IMR-90 (cell line): Measurements from ENCODE around the gene CLPSL2. TPM values are rescaled to one million over a fixed set of nuclear protein-coding genes. Genes with fewer than 3 reads are reported as not detected.

Experiments
- ATAC-seq: fragments of 200-7000 bp; cut with Tn5 transposase; 2 replicates; pipeline ENCODE4 v1.9.1; 2020; ENCODE audit warnings: low read depth, mild to moderate bottlenecking, moderate library complexity
- BruUV-seq: library from RNA; stranded (reverse); fragments of 400-500 nt; replicated peaks from 2 replicates; lab custom pipeline; 2021; lab: Mats Ljungman, UMichigan
- CTCF ChIA-PET: fragments of 300-600 bp; formaldehyde crosslinking; extraction: SDS; loops from one replicate; lab custom pipeline; 2021; ENCODE audit warnings: antibody characterized with exemption; lab: Yijun Ruan, JAX
- POLR2A ChIA-PET: fragments of 300-600 bp; sonication (Branson Sonifier 250); formaldehyde crosslinking; loops from one replicate; lab custom pipeline; 2022; ENCODE audit warnings: antibody characterized with exemption; ENCODE audit not compliant: unreplicated experiment; lab: Charles Lee
- DNase-seq: peaks from one replicate; pipeline ENCODE4 v3.0.0; 2013
- H2AFZ ChIP-seq: replicated peaks from 2 replicates; pipeline ENCODE3; 2013; ENCODE audit warnings: low read length, mild to moderate bottlenecking; ENCODE audit not compliant: poor library complexity
- H2AK5ac ChIP-seq: 2 replicates; pipeline ENCODE4 v1.6.1; 2013; ENCODE audit warnings: low read depth, low read length, inconsistent platforms
- H2AK9ac ChIP-seq: replicated peaks from 2 replicates; pipeline ENCODE3; 2013; ENCODE audit warnings: mild to moderate bottlenecking, low read depth, low read length, moderate library complexity; ENCODE audit not compliant: poor library complexity
- H2BK120ac ChIP-seq: 2 replicates; pipeline ENCODE4 v1.6.1; 2013; ENCODE audit warnings: low read depth, low read length, inconsistent platforms
- H2BK15ac ChIP-seq: 3 replicates; pipeline ENCODE4 v1.6.1; 2013; ENCODE audit warnings: low read depth, low read length, inconsistent platforms
- H2BK20ac ChIP-seq: 2 replicates; pipeline ENCODE4 v1.6.1; 2013; ENCODE audit warnings: low read depth, mild to moderate bottlenecking, inconsistent platforms, low read length, moderate library complexity
- H2BK5ac ChIP-seq: 2 replicates; pipeline ENCODE4 v1.6.1; 2013; ENCODE audit warnings: mild to moderate bottlenecking, low read depth, low read length, inconsistent platforms; ENCODE audit not compliant: poor library complexity, severe bottlenecking
- H3K14ac ChIP-seq: replicated peaks from 2 replicates; pipeline ENCODE4 v1.6.1; 2013; ENCODE audit warnings: low read depth, low read length, inconsistent platforms
- H3K18ac ChIP-seq: 2 replicates; pipeline ENCODE4 v1.6.1; 2013; ENCODE audit warnings: low read depth, low read length, control low read depth
- H3K23ac ChIP-seq: 2 replicates; pipeline ENCODE4 v1.6.1; 2013; ENCODE audit warnings: low read depth, low read length, inconsistent platforms
- H3K27ac ChIP-seq: 2 replicates; pipeline ENCODE4 v1.5.1; 2013; ENCODE audit warnings: mild to moderate bottlenecking, control low read depth, low read length; ENCODE audit not compliant: insufficient read depth
- H3K27me3 ChIP-seq: 2 replicates; pipeline ENCODE4 v1.6.1; 2013; ENCODE audit warnings: low read length; ENCODE audit not compliant: control insufficient read depth, insufficient read depth
- H3K36me3 ChIP-seq: 2 replicates; pipeline ENCODE4 v1.6.1; 2013; ENCODE audit warnings: low read length, mixed read lengths; ENCODE audit not compliant: control insufficient read depth, insufficient read depth
- H3K4ac ChIP-seq: 2 replicates; pipeline ENCODE4 v1.6.1; 2013; ENCODE audit warnings: low read depth, low read length, inconsistent platforms
- H3K4me1 ChIP-seq: 2 replicates; pipeline ENCODE4 v1.6.1; 2013; ENCODE audit warnings: low read length, mixed read lengths; ENCODE audit not compliant: control insufficient read depth, insufficient read depth
- H3K4me2 ChIP-seq: 2 replicates; pipeline ENCODE4 v1.6.1; 2013; ENCODE audit warnings: low read depth, mild to moderate bottlenecking, control low read depth, low read length, moderate library complexity
- H3K4me3 ChIP-seq: 2 replicates; pipeline ENCODE4 v1.5.1; 2013; ENCODE audit warnings: low read depth, mild to moderate bottlenecking, control low read depth, low read length, moderate library complexity; ENCODE audit not compliant: insufficient read depth
- H3K56ac ChIP-seq: 2 replicates; pipeline ENCODE4 v1.6.1; 2013; ENCODE audit warnings: low read length, inconsistent platforms; ENCODE audit not compliant: insufficient read depth; ENCODE audit errors: extremely low read depth
- H3K79me1 ChIP-seq, 2 experiments: 2 replicates each; pipeline ENCODE4 v1.6.1; 2013; ENCODE audit warnings: low read length in 2 of 2, inconsistent platforms in 1 of 2, low read depth in 1 of 2
- H3K9ac ChIP-seq: 2 replicates; pipeline ENCODE4 v1.6.1; 2013; ENCODE audit warnings: low read depth, low read length, control low read depth
- H3K9me1 ChIP-seq: 2 replicates; pipeline ENCODE4 v1.6.1; 2013; ENCODE audit warnings: low read length, inconsistent platforms; ENCODE audit not compliant: insufficient read depth
- H3K9me3 ChIP-seq: 2 replicates; pipeline ENCODE4 v1.6.1; 2013; ENCODE audit warnings: low read length; ENCODE audit not compliant: control insufficient read depth, insufficient read depth
- H4K20me1 ChIP-seq: 2 replicates; pipeline ENCODE4 v1.6.1; 2013; ENCODE audit warnings: low read length, inconsistent platforms; ENCODE audit not compliant: insufficient read depth
- H4K5ac ChIP-seq: 2 replicates; pipeline ENCODE4 v1.6.1; 2013; ENCODE audit warnings: mild to moderate bottlenecking, low read depth, low read length, control low read depth
- H4K8ac ChIP-seq, 2 experiments: 2 replicates each; pipeline ENCODE4 v1.6.1; 2013; ENCODE audit warnings: low read depth in 2 of 2, low read length in 2 of 2, control low read depth in 1 of 2, inconsistent platforms in 1 of 2
- H4K91ac ChIP-seq: 2 replicates; pipeline ENCODE4 v1.6.1; 2013; ENCODE audit warnings: low read depth, low read length, inconsistent platforms; ENCODE audit not compliant: insufficient read depth
- BHLHE40 ChIP-seq: fragments of 150-350 bp; IDR thresholded peaks from 2 replicates; pipeline ENCODE4 v1.6.1; 2016; ENCODE audit warnings: mild to moderate bottlenecking, low read depth, low read length
- CEBPB ChIP-seq: IDR thresholded peaks from 2 replicates; pipeline ENCODE4 v1.6.1; 2012; ENCODE audit warnings: low read depth, low read length, improper control_type of control experiment
- CHD1 ChIP-seq: IDR thresholded peaks from 2 replicates; pipeline ENCODE4 v1.6.1; 2012; ENCODE audit warnings: low read depth, low read length, improper control_type of control experiment
- MAZ ChIP-seq: IDR thresholded peaks from 2 replicates; pipeline ENCODE4 v1.6.1; 2012; ENCODE audit warnings: low read depth, mild to moderate bottlenecking, low read length, improper control_type of control experiment, moderate library complexity, borderline replicate concordance
- MXI1 ChIP-seq: IDR thresholded peaks from 2 replicates; pipeline ENCODE4 v1.6.1; 2012; ENCODE audit warnings: low read depth, mild to moderate bottlenecking, low read length, moderate library complexity, borderline replicate concordance
- POLR2A ChIP-seq: IDR thresholded peaks from 2 replicates; pipeline ENCODE4 v1.6.1; 2012; ENCODE audit warnings: mild to moderate bottlenecking, low read depth, low read length
- RAD21 ChIP-seq: IDR thresholded peaks from 2 replicates; pipeline ENCODE4 v1.6.1; 2012; ENCODE audit warnings: low read length, improper control_type of control experiment
- RCOR1 ChIP-seq: IDR thresholded peaks from 2 replicates; pipeline ENCODE4 v1.6.1; 2012; ENCODE audit warnings: mild to moderate bottlenecking, low read length, improper control_type of control experiment; ENCODE audit not compliant: insufficient replicate concordance
- RFX5 ChIP-seq: IDR thresholded peaks from 2 replicates; pipeline ENCODE4 v1.8.0; 2012; ENCODE audit warnings: low read depth, mild to moderate bottlenecking, low read length, moderate library complexity
- WGBS, 2 experiments: methylation state at CpG; one replicate each; pipeline versions ENCODE4 v1.1.5 to v1.1.7; 2013; ENCODE audit warnings: missing lambda C conversion rate in 2 of 2; ENCODE audit not compliant: insufficient read length in 1 of 2; ENCODE audit errors: extremely low coverage in 2 of 2; 5-methylcytosine and 5-hydroxymethylcytosine counted together
- dilution Hi-C: fragments of 300-500 bp; cut with HindIII; formaldehyde crosslinking; loops from one replicate; pipeline ENCODE4 v1.14.3; 2018; ENCODE audit warnings: low sequenced_read_pairs; ENCODE audit not compliant: unreplicated experiment
- in situ Hi-C: fragments of 300-500 bp; cut with MboI; formaldehyde crosslinking; loops from 3 replicates; pipeline ENCODE4 v1.14.3; 2019; ENCODE audit warnings: low sequenced_read_pairs, inconsistent platforms, mixed read lengths
- intact Hi-C: fragments of 100-400 bp; cut with micrococcal nuclease; formaldehyde crosslinking; loops from 2 replicates; pipeline ENCODE4 v1.10.0; 2022
- polyA plus RNA-seq, 3 experiments: library from polyadenylated mRNA; depleted of rRNA; stranded (reverse); fragments of >200 nt; gene quantifications; 2 replicates each; pipeline ENCODE4 v1.2.3, GENCODE V29; 2012; ENCODE audit warnings: low replicate concordance in 1 of 3
- total RNA-seq: library from RNA; depleted of rRNA; stranded (reverse); fragments of >200 nt; gene quantifications from 2 replicates; pipeline ENCODE4 v1.2.3, GENCODE V29; 2012
- TF ChIP-seq, protein P1 (sequence below): fragments of 150-350 bp; IDR thresholded peaks from 2 replicates; pipeline ENCODE4 v1.6.1; 2016; ENCODE audit warnings: low read depth, mild to moderate bottlenecking, low read length, moderate library complexity, borderline replicate concordance
- TF ChIP-seq, protein P2 (sequence below): conservative IDR thresholded peaks from 2 replicates; pipeline ENCODE4 v1.5.1; 2012; ENCODE audit warnings: mild to moderate bottlenecking, low read depth, low read length, improper control_type of control experiment

Gene CLPSL2
- total and polyA plus RNA-seq, 2 of the 4 experiments (the other 2 are of a cell fraction), result not detected

DNA sequence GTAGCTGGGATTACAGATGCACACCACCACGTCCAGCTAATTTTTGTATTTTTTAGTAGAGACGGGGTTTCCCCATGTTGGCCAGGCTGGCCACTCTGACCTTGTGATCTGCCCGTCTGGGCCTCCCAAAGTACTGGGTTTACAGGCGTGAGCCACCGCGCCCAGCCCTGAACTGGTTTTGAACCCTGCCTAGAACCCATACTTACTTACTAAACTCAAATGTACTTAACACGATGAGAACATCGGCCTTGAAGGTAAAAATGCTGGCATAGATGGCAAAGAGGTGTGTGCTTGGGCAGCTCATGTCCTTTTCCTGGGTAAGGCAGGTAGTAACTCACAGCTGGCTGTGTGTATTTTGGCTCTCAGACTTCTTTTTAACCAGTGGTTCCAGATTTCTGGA lies 42.8 kb upstream of the CLPSL2 start:
- Histone ChIP-seq H3K4ac (no peak overlapping the region), H4K20me1 (no peaks in the 10 kb centered on the region), H3K14ac (no peak overlapping the region), H4K91ac (no peak overlapping the region), H3K79me1 (no peaks in the 10 kb centered on the region), H2BK15ac (no peak overlapping the region), H3K4me1 (no peaks in the 10 kb centered on the region), H2AK9ac (no peak overlapping the region), H3K4me2 (no peak overlapping the region), H2BK20ac (no peak overlapping the region), H2BK5ac (no peak overlapping the region), H3K36me3 (no peaks in the 10 kb centered on the region), H3K23ac (no peak overlapping the region), H2BK120ac (no peak overlapping the region), H3K9ac (no peak overlapping the region), H2AFZ (no peak overlapping the region), H3K27me3 (no peaks in the 10 kb centered on the region), H3K56ac (no peak overlapping the region), H3K27ac (no peak overlapping the region), H3K9me1 (peaks cover 2% of the 10 kb centered on the region; the same call in 1 of the 2 replicates), H3K18ac (no peak overlapping the region), H4K8ac (no peak overlapping the region), H4K5ac (no peak overlapping the region), H2AK5ac (no peak overlapping the region), H3K4me3 (no peak overlapping the region), H3K9me3 (no peaks in the 10 kb centered on the region)
- intact Hi-C loops (no loop called here), in situ Hi-C loops (loop anchor here (25.0 kb wide), 1 partner anchor 421 kb away; no protein-coding TSS in a partner anchor), dilution Hi-C loops (no loop called here)
- no peak for ATAC-seq
- no TSS peak for BruUV-seq
- TF ChIP-seq CHD1 (no peak), BHLHE40 (no peak), CEBPB (no peak), MXI1 (no peak), POLR2A (no peak), RCOR1 (no peak), RFX5 (no peak), RAD21 (no peak), MAZ (no peak)
- TF ChIP-seq, protein P1, sequence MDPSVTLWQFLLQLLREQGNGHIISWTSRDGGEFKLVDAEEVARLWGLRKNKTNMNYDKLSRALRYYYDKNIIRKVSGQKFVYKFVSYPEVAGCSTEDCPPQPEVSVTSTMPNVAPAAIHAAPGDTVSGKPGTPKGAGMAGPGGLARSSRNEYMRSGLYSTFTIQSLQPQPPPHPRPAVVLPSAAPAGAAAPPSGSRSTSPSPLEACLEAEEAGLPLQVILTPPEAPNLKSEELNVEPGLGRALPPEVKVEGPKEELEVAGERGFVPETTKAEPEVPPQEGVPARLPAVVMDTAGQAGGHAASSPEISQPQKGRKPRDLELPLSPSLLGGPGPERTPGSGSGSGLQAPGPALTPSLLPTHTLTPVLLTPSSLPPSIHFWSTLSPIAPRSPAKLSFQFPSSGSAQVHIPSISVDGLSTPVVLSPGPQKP, result no peak
- TF ChIP-seq, protein P2, sequence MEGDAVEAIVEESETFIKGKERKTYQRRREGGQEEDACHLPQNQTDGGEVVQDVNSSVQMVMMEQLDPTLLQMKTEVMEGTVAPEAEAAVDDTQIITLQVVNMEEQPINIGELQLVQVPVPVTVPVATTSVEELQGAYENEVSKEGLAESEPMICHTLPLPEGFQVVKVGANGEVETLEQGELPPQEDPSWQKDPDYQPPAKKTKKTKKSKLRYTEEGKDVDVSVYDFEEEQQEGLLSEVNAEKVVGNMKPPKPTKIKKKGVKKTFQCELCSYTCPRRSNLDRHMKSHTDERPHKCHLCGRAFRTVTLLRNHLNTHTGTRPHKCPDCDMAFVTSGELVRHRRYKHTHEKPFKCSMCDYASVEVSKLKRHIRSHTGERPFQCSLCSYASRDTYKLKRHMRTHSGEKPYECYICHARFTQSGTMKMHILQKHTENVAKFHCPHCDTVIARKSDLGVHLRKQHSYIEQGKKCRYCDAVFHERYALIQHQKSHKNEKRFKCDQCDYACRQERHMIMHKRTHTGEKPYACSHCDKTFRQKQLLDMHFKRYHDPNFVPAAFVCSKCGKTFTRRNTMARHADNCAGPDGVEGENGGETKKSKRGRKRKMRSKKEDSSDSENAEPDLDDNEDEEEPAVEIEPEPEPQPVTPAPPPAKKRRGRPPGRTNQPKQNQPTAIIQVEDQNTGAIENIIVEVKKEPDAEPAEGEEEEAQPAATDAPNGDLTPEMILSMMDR, result no peak
- ChIA-PET CTCF (no interaction called here), POLR2A (no interaction called here)
- DNase-seq, result no peak
- WGBS, 2 experiments, result no CpG with 5 or more reads among the region's 8 CpGs
